Stimulated activated CD8-positive, alpha-beta memory T cell treated with anti-CD3 and anti-CD28 coated beads, Interleukin-4, amount 100 ng/mL, for 1 hour (primary cell): ENCODE results near the gene PTN.

Source experiments
- DNase-seq, 2 donors: peaks; one replicate each; pipeline ENCODE4 v3.0.0-alpha.2; 2020; ENCODE audit warnings: low read depth in 2 of 2, low spot score in 1 of 2

The PTN gene, protein sequence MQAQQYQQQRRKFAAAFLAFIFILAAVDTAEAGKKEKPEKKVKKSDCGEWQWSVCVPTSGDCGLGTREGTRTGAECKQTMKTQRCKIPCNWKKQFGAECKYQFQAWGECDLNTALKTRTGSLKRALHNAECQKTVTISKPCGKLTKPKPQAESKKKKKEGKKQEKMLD

DNA sequence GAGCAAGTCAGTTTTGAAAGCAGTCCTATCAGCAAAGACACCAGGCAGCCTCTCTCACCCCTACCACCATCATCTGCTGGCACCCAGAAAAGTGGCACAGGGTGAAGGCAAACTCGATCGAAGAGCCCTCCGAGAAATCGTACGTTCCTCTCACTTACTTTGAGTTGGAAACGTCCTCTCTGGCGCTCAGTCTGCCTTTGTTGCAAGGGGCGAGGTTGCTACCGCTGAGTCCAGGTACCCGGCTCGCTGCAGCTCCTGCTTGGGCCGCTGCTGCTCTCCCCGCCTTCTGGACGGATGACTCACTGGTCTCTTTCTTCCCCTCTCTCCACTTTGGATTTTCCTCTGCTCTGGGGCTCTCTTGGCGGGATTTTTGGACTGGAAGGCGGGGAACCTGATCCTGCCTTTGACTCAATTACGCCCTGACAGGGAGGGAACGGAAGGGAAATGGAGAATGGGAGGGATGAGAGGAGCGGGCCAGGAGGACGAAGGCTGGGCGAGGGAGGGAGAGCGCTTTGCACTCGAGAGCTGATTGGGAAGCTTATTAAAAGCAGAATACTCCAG is at the start of gene PTN:
Gene PTN, minus strand, starts transcription at position 453 of the 561 bp plus-strand sequence. CDS start 88,760 bp downstream, outside the sequence.
- DNase-seq, result no peak

DNA sequence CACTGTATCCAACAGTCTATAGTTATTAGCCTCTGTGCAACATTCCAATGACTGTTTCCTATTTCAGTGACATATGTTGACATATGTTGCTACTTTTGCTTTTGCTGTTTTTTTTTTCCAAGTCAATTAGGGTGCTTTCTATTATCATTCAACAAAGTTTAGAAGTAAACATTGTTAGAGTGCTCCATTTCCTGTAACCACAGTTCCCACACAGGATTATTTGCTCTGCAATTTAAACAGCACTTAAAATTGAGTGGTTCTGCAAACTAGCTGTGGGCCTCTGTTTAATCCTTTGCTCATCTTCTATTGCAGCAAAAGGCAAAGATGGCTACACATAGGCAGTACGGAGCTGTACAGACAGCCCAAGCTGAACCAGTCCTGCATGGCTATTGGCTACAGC is 46.5 kb upstream of the PTN start:
- DNase-seq, result no peak

GRCh38 chr7:137388916-137389315 is 45.4 kb upstream of the PTN start:
- no peak for DNase-seq

GRCh38 chr7:137386966-137387365 is 43.4 kb upstream of the PTN start:
- DNase-seq, result no peak

GRCh38 chr7:137381045-137381444 is 37.5 kb upstream of the PTN start:
- no peak for DNase-seq

DNA sequence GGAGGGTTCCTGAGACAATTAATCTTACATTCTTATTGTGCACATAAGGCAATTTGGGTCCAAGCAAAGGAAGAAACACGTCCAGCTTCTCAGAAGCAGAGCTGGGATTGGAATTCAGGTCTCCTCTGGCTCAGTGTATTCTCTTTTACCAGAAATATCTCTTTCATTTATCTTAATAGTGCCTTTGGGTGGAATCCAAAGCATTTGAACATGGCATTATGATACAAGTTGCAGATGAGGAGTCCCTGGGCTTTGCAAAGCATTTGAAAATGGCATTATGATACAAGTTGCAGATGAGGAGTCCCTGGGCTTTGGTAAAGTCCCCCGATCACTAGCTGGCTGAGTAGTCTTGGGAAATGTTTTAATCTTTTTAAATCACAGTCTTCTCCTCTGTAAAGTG is 30.0 kb upstream of the PTN start:
- no peak for DNase-seq

DNA sequence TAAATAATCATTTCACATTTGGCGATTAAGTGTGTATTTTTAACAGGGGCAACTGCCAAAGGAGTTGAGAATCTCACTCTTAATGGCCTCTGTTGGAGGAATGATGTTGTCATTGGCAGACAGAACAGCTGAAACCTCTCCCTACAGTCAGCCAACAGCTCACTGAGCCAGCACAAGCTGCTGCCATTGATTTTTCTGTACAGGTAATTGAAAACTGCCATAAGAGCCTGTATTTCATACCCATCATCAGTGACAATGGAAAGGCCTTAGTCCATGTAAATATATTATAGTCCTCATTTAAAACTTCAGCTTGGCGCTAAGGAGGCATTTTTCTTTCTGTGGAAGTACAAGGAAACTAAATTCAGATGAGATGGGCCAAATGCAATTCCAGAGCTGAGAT is 28.1 kb upstream of the PTN start:
- DNase-seq, result no peak

- no peak for DNase-seq
These were observed 23.5 kb upstream of the PTN start for GRCh38 chr7:137366995-137367394.

GRCh38 chr7:137363683-137364082 is 20.1 kb upstream of the PTN start:
- no peak for DNase-seq

- DNase-seq, result no peak
These were observed 16.6 kb upstream of the PTN start for GRCh38 chr7:137360087-137360679.

DNA sequence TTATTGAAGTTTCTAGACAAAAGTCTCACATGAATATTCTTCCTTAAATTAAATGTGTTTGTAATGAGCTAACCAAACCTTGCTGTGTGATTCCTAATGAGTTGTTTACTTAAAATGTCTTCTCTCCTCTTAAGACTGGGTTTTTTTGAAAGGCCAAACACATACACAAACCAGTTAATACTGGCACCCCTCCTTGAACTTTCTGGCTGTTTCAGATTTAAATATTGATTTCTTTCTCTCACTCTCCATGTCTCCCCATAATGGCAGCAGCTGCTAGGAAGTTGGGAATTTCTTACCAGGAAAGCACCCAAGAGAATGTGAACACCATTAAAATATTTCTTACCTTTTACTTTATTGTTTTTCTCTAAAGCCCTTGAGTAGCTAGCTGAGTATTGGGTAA is 11.4 kb upstream of the PTN start:
- no peak for DNase-seq

DNA sequence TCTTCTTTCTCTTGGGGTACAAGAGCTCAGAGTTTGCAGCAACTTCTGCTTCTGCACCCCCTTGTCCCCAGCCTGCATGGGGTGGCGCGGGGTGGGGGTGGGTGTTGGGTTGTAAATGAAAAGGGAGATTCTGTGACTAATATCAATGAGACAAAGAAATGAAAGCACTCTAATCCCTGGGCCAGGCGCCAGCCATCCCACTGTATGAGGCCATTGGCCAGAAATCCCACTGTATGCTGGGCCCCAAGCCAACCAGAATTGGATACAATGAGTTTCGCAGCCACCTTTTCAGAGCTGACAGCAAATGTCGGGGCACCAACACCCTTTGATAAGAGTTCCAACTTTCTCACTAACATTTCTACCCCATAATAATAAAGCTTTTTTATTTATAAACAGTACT is 10.9 kb upstream of the PTN start:
- no peak for DNase-seq

DNA sequence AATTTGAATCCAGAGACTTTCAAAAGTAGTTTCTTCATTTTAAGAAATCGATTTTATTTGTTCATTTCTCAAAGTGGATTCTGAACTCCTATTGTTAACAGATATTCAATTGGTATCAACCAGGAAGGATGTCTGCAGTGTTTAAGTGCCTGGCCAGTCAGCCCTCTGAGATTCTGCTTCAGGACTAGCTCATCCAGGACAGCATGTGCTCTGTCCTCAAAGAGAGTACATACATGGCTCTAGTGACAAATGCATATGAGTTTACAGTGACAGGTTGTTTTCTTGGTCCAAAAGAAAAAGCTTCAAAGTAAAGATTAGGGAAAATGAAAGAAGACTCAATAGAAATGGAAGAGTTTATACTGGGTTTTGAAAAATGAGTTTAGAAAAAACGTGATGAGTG is 8.4 kb upstream of the PTN start:
- DNase-seq, result no peak

DNA sequence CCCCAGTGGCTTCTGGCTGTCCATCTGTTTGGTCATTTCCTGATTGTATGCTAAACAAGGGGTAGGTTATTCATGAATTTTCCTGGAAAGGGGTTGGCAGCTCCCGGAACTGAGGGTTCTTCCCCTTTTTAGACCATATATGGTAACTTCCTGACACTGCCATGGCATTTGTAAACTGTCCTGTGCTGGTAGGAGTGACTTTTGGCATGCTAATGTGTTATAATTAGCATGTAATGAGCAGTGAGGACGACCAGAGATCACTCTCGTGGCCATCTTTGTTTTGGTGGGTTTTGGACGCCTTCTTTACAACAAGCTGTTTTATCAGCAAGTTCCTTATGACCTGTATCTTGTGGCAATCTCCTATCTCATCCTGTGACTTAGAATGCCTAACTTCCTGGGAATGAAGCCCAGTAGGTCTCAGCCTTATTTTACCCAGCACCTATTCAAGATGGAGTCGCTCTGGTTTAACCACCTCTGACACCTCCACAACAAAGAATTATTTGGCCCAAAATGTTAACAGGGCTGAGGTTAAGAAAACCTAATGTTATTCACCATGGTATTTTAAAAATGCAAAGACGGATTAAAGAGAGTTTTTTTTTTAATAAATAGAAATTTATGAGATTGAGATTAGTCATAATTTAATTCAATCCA is 2.4 kb upstream of the PTN start:
- no peak for DNase-seq

GRCh38 chr7:137342828-137343261 is 688 bp downstream of the PTN start:
- DNase-seq, result no peak

DNA sequence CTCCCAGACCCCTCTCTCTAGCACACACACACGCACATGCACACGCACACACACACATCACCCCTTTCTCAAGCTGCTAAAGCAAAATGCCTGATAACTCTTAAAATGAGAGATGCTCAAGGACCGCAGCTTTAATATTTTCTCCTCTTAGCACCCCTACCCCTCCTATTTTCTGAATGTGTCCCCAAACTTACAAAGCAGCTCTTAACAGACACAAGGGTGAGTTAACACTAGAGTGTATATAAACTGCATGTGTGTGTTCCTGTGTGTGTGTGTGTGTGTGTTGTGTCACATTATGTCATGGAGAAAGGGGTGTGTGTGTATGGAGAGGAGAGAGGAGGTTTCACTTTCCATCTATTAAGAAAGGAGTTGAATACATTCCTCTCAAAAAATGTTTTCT is 1.3 kb downstream of the PTN start:
- no peak for DNase-seq

GRCh38 chr7:137337902-137338301 is 5.6 kb downstream of the PTN start:
- DNase-seq, result no peak

- no peak for DNase-seq
These were observed 7.7 kb downstream of the PTN start for GRCh38 chr7:137335814-137336213.

- no peak for DNase-seq
These were observed 12.2 kb downstream of the PTN start for GRCh38 chr7:137331378-137331777.

GRCh38 chr7:137329411-137329810 is 14.1 kb downstream of the PTN start:
- no peak for DNase-seq

- no peak for DNase-seq
These were observed 15.0 kb downstream of the PTN start for GRCh38 chr7:137328373-137329120.

GRCh38 chr7:137325927-137326326 is 17.6 kb downstream of the PTN start:
- DNase-seq, result no peak
